Activated CD4-positive, alpha-beta memory T cell treated with anti-CD3 and anti-CD28 coated beads for 36 hours (primary cell): Measurements from ENCODE around the gene ABCA2. TPM values are rescaled to one million over a fixed set of nuclear protein-coding genes. Genes with fewer than 3 reads are reported as not detected.

Experiments
- CTCF ChIA-PET: fragments of 350-600 bp; sonication (Branson Sonifier 250); formaldehyde crosslinking; loops from one replicate; lab custom pipeline; 2021; ENCODE audit warnings: antibody characterized with exemption, inconsistent platforms; lab: Charles Lee
- POLR2A ChIA-PET: fragments of 350-600 bp; sonication (Branson Sonifier 250); formaldehyde crosslinking; loops from one replicate; lab custom pipeline; 2021; ENCODE audit warnings: antibody characterized with exemption; lab: Charles Lee
- DNase-seq: peaks from one replicate; pipeline ENCODE4 v3.0.0-alpha.2; 2020
- H3K27ac Mint-ChIP-seq: one replicate; pipeline ENCODE4 v1.8.0; 2021; ENCODE audit warnings: mixed read lengths
- H3K27me3 Mint-ChIP-seq: one replicate; pipeline ENCODE4 v1.8.0; 2021; ENCODE audit warnings: mixed read lengths
- H3K36me3 Mint-ChIP-seq: one replicate; pipeline ENCODE4 v1.8.0; 2021; ENCODE audit warnings: mixed read lengths
- H3K4me1 Mint-ChIP-seq: one replicate; pipeline ENCODE4 v1.8.0; 2021; ENCODE audit warnings: low read depth, mixed read lengths
- H3K4me3 Mint-ChIP-seq: one replicate; pipeline ENCODE4 v1.8.0; 2021; ENCODE audit warnings: mild to moderate bottlenecking, mixed read lengths
- H3K9me3 Mint-ChIP-seq: one replicate; pipeline ENCODE4 v1.8.0; 2021; ENCODE audit warnings: mixed read lengths
- intact Hi-C: fragments of 100-400 bp; cut with micrococcal nuclease; formaldehyde crosslinking; loops from one replicate; pipeline ENCODE4 v1.15.1; 2023
- total RNA-seq, 2 experiments: library from RNA; stranded (reverse); gene quantifications; one replicate each; pipeline ENCODE4 v1.2.3, GENCODE V29; 2021

Gene ABCA2
- 10 to 100 TPM; 22.1 to 22.9 TPM for total RNA-seq

GRCh38 chr9:137027369-137028262 lies at the start of gene ABCA2:
Gene ABCA2, minus strand, starts transcription at chr9:137028237. Its CDS starts 97 bp downstream, at chr9:137028140.
- ChIA-PET POLR2A (interaction anchor here (1.3 kb wide), 1 partner anchor 32 kb away, joined by 3 read pairs; the partner anchor contains the start of gene CLIC3), CTCF (interaction anchor here (1.0 to 6.8 kb wide), 15 partner anchors 9 to 184 kb away, joined by 3 to 73 read pairs (median 18); partner anchors contain the start of genes AJM1, CLIC3, MAN1B1 and PAXX)
- H3K27ac Mint-ChIP-seq = no peak within 1 kb of the TSS
- H3K9me3 Mint-ChIP-seq = no peaks in the 10 kb centered on the region
- H3K4me3 Mint-ChIP-seq = peak within 1 kb of the TSS; percentile 68
- no peaks in the 10 kb centered on the region for H3K36me3 Mint-ChIP-seq
- H3K27me3 Mint-ChIP-seq = no peaks in the 10 kb centered on the region
- intact Hi-C loops = loop anchor here (5.0 kb wide), 2 partner anchors 40 to 125 kb away; no protein-coding TSS in a partner anchor
- H3K4me1 Mint-ChIP-seq = peaks cover 37% of the 10 kb centered on the region
- no peak for DNase-seq

- CTCF ChIA-PET = interaction anchor here (0.7 to 3.4 kb wide), 7 partner anchors 10 to 48 kb away, joined by 3 to 25 read pairs (median 3); partner anchors contain the start of gene ABCA2
- intact Hi-C loops = loop anchor here (1.0 kb wide), 1 partner anchor 9 kb away; the partner anchor contains the start of gene MAN1B1
- DNase-seq = peak; percentile 68
- H3K36me3 Mint-ChIP-seq = no peaks in the 10 kb centered on the region
- no peaks in the 10 kb centered on the region for H3K4me1 Mint-ChIP-seq
- POLR2A ChIA-PET = interaction anchor here (0.6 to 2.1 kb wide), 4 partner anchors 9 to 237 kb away, joined by 3 to 10 read pairs (median 3); partner anchors contain the start of gene MAN1B1
- H3K27ac Mint-ChIP-seq = no peak within 1 kb of the TSS
- H3K4me3 Mint-ChIP-seq = peak within 1 kb of the TSS; percentile 65
- H3K9me3 Mint-ChIP-seq = no peaks in the 10 kb centered on the region
- no peaks in the 10 kb centered on the region for H3K27me3 Mint-ChIP-seq
These were observed 49.1 kb upstream of the ABCA2 start, which contains the start of gene UAP1L1 for GRCh38 chr9:137077010-137077747. Gene UAP1L1, plus strand, starts transcription at chr9:137077517. Its CDS starts 16 bp downstream, at chr9:137077533.

DNA sequence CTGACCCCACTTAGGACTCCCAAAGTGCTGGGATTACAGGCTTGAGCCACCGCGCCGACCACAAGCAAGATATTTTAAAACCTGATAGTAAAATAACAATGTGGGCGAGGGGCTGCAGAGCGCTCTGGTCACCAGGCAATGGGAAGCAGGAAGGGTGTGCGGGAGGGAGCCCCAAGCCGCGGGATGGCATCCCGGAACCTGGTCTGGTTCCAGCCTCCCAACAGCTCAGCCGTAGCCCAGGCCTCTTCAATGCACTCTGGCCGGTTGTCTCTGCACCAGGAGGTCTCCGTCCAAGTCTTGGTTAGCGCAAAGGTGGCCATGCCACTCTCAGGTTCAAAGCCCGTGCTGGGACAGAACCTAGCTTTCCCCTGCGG lies 48.6 kb upstream of the ABCA2 start:
- H3K27ac Mint-ChIP-seq = no peak overlapping the region
- no peaks in the 10 kb centered on the region for H3K27me3 Mint-ChIP-seq
- H3K4me1 Mint-ChIP-seq = no peaks in the 10 kb centered on the region
- intact Hi-C loops = loop anchor here (1.0 kb wide), 1 partner anchor 10 kb away; the partner anchor contains the start of gene MAN1B1
- DNase-seq = no peak
- no peaks in the 10 kb centered on the region for H3K9me3 Mint-ChIP-seq
- CTCF ChIA-PET = interaction anchor here (0.8 to 3.4 kb wide), 4 partner anchors 10 to 48 kb away, joined by 3 to 25 read pairs (median 10); partner anchors contain the start of gene ABCA2
- POLR2A ChIA-PET = interaction anchor here (0.6 to 2.1 kb wide), 2 partner anchors 9 to 237 kb away, joined by 3 to 10 read pairs; partner anchors contain the start of gene MAN1B1
- no peaks in the 10 kb centered on the region for H3K36me3 Mint-ChIP-seq
- peak overlapping the region; percentile 59 for H3K4me3 Mint-ChIP-seq

DNA sequence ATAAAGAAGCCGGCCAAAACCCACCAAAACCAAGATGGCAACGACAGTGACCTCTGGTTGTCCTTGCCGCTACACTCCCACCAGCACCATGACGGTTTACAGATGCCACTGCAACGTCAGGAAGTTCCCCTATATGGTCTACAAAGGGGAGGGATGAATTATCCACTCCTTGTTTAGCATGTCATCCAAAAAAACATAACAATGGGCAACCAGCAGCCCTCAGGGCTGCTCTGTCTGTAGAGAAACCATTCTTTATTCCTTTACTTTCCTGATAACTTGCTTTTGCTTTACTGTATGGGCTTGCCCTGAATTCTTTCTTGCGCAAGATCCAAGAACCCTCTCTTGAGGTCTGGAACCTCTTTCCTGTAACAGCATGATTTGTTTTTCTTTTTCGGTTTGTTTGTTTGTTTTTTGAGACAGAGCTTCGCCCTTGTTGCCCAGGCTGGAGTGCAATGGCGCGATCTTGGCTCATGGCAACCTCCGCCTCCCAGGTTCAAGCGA lies 47.3 kb upstream of the ABCA2 start:
- H3K27ac Mint-ChIP-seq = no peak overlapping the region
- peaks cover 4% of the 10 kb centered on the region for H3K4me1 Mint-ChIP-seq
- intact Hi-C loops = no loop called here
- ChIA-PET CTCF (interaction anchor here (1.1 to 3.1 kb wide), 4 partner anchors 11 to 46 kb away, joined by 3 to 10 read pairs (median 7); partner anchors contain the start of genes ABCA2 and NPDC1), POLR2A (no interaction called here)
- H3K9me3 Mint-ChIP-seq = no peaks in the 10 kb centered on the region
- DNase-seq = no peak
- H3K36me3 Mint-ChIP-seq = no peaks in the 10 kb centered on the region
- no peak overlapping the region for H3K4me3 Mint-ChIP-seq
- no peaks in the 10 kb centered on the region for H3K27me3 Mint-ChIP-seq

GRCh38 chr9:137074657-137075274 lies 46.7 kb upstream of the ABCA2 start:
- no peak overlapping the region for H3K4me3 Mint-ChIP-seq
- DNase-seq = no peak
- POLR2A ChIA-PET = no interaction called here
- peak overlapping the region; percentile 9 for H3K27ac Mint-ChIP-seq
- CTCF ChIA-PET = interaction anchor here (1.1 to 3.1 kb wide), 4 partner anchors 11 to 46 kb away, joined by 3 to 10 read pairs (median 7); partner anchors contain the start of genes ABCA2 and NPDC1
- peaks cover 4% of the 10 kb centered on the region for H3K4me1 Mint-ChIP-seq
- no peaks in the 10 kb centered on the region for H3K27me3 Mint-ChIP-seq
- intact Hi-C loops = loop anchor here (5.0 kb wide), 1 partner anchor 527 kb away; the partner anchor contains the start of gene NOTCH1
- no peaks in the 10 kb centered on the region for H3K9me3 Mint-ChIP-seq
- H3K36me3 Mint-ChIP-seq = no peaks in the 10 kb centered on the region

DNA sequence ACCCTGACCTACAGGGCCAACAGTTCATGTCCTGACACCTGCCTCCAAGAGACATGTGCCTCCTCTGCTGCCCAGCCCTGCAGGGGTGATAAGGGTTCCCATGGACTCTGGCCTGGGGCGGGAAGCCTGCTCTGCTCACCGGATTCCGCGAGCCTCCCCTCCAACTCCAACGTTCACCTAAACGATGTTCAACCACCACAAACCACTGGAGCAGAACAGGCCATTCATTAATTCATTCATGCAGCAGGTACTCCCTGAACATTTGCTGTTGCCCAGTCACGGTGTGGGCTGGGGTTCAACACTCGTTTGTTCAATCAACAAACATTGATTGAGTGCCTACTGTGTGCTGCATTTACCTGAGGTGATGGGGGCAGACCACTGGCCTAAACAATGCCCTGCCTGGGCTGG lies 46.0 kb upstream of the ABCA2 start:
- intact Hi-C loops = loop anchor here (5.0 kb wide), 1 partner anchor 527 kb away; the partner anchor contains the start of gene NOTCH1
- Mint-ChIP-seq H3K27me3 (no peaks in the 10 kb centered on the region), H3K9me3 (no peaks in the 10 kb centered on the region), H3K27ac (no peak overlapping the region), H3K4me1 (peaks cover 4% of the 10 kb centered on the region), H3K36me3 (no peaks in the 10 kb centered on the region), H3K4me3 (no peak overlapping the region)
- DNase-seq = no peak
- ChIA-PET POLR2A (no interaction called here), CTCF (interaction anchor here (1.0 to 3.1 kb wide), 2 partner anchors 10 to 45 kb away, joined by 3 to 9 read pairs; partner anchors contain the start of gene ABCA2)

- Mint-ChIP-seq H3K27me3 (no peaks in the 10 kb centered on the region), H3K4me3 (peak overlapping the region; percentile 61), H3K9me3 (no peaks in the 10 kb centered on the region), H3K27ac (no peak overlapping the region), H3K4me1 (peaks cover 8% of the 10 kb centered on the region), H3K36me3 (no peaks in the 10 kb centered on the region)
- DNase-seq = no peak
- ChIA-PET POLR2A (interaction anchor here (1.1 to 4.3 kb wide), 6 partner anchors 15 to 170 kb away, joined by 3 to 27 read pairs (median 3); partner anchors contain the start of genes MAN1B1 and TUBB4B), CTCF (interaction anchor here (1.1 to 10.6 kb wide), 5 partner anchors 14 to 165 kb away, joined by 4 to 208 read pairs (median 61); partner anchors contain the start of genes ABCA2, FUT7, MAN1B1 and NPDC1)
- intact Hi-C loops = loop anchor here (2.0 to 5.0 kb wide), 2 partner anchors 16 to 524 kb away; partner anchors contain the start of genes MAN1B1 and NOTCH1
These were observed 43.2 kb upstream of the ABCA2 start for GRCh38 chr9:137071282-137071681.

GRCh38 chr9:137070906-137071275 lies 42.9 kb upstream of the ABCA2 start:
- POLR2A ChIA-PET = interaction anchor here (0.6 to 4.3 kb wide), 9 partner anchors 15 to 231 kb away, joined by 3 to 27 read pairs (median 3); partner anchors contain the start of genes MAN1B1, NRARP and TUBB4B
- H3K9me3 Mint-ChIP-seq = no peaks in the 10 kb centered on the region
- no peak for DNase-seq
- H3K4me3 Mint-ChIP-seq = peak overlapping the region; percentile 61
- H3K27ac Mint-ChIP-seq = no peak overlapping the region
- CTCF ChIA-PET = interaction anchor here (1.0 to 10.6 kb wide), 7 partner anchors 14 to 531 kb away, joined by 3 to 208 read pairs (median 12); partner anchors contain the start of genes ABCA2, FUT7, MAN1B1 and NPDC1
- peaks cover 8% of the 10 kb centered on the region for H3K4me1 Mint-ChIP-seq
- H3K36me3 Mint-ChIP-seq = no peaks in the 10 kb centered on the region
- intact Hi-C loops = loop anchor here (2.0 to 5.0 kb wide), 2 partner anchors 16 to 524 kb away; partner anchors contain the start of genes MAN1B1 and NOTCH1
- no peaks in the 10 kb centered on the region for H3K27me3 Mint-ChIP-seq

DNA sequence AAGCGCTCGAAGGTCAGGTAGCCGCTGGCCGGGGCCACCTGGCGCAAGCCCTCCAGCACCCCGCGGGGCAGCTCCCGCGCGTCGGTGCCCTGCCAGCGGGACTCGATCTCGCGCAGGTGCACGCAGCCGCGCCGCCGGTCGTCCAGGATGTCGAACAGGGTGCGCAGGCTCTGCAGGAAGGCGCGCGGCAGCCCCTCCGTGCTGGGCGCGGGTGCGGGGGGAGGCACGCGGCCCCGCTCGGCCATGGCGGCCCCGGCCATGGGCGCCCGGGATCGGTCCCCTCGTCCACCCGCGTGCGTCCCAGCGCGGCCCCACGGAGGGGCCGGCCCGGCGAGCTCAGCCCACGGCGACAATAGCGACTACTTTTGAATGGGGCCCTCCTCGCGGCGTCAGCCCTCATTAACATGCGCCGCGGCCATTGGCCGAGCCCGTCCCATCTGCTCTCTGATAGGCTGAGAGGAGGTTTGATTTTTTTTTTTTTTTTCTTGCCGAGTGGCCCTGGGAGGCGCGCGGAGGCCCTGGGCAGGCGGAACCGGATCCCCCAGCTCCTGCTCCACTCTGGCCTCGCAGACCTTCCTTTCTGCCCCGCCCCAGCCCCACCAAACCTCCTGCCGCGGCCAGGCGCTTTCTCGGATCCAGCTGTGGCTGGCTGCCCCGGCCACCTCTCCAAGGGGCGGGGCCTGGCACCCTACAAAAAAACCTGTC lies 42.3 kb upstream of the ABCA2 start, which contains the start of gene SAPCD2:
Gene SAPCD2, minus strand, starts transcription at position 357 of the 705 bp plus-strand sequence. Its CDS starts 97 bp downstream, at position 260.
- peaks cover 8% of the 10 kb centered on the region for H3K4me1 Mint-ChIP-seq
- H3K4me3 Mint-ChIP-seq = peak within 1 kb of the TSS; percentile 61
- H3K36me3 Mint-ChIP-seq = no peaks in the 10 kb centered on the region
- no peak within 1 kb of the TSS for H3K27ac Mint-ChIP-seq
- POLR2A ChIA-PET = interaction anchor here (0.6 to 4.3 kb wide), 11 partner anchors 16 to 263 kb away, joined by 3 to 27 read pairs (median 4); partner anchors contain the start of genes MAN1B1, NRARP and TUBB4B
- no peaks in the 10 kb centered on the region for H3K9me3 Mint-ChIP-seq
- peak; percentile 90 for DNase-seq
- CTCF ChIA-PET = interaction anchor here (1.0 to 10.6 kb wide), 7 partner anchors 15 to 531 kb away, joined by 3 to 208 read pairs (median 12); partner anchors contain the start of genes ABCA2, FUT7, MAN1B1 and NPDC1
- intact Hi-C loops = loop anchor here (2.0 to 5.0 kb wide), 2 partner anchors 16 to 523 kb away; partner anchors contain the start of genes MAN1B1 and NOTCH1
- no peaks in the 10 kb centered on the region for H3K27me3 Mint-ChIP-seq
